ENCODE results near the gene KCNAB2.

GRCh38 chr1:6062670-6063069 lies 17.0 kb downstream of the KCNAB2 start:
- TF ChIP-seq, protein P1, sequence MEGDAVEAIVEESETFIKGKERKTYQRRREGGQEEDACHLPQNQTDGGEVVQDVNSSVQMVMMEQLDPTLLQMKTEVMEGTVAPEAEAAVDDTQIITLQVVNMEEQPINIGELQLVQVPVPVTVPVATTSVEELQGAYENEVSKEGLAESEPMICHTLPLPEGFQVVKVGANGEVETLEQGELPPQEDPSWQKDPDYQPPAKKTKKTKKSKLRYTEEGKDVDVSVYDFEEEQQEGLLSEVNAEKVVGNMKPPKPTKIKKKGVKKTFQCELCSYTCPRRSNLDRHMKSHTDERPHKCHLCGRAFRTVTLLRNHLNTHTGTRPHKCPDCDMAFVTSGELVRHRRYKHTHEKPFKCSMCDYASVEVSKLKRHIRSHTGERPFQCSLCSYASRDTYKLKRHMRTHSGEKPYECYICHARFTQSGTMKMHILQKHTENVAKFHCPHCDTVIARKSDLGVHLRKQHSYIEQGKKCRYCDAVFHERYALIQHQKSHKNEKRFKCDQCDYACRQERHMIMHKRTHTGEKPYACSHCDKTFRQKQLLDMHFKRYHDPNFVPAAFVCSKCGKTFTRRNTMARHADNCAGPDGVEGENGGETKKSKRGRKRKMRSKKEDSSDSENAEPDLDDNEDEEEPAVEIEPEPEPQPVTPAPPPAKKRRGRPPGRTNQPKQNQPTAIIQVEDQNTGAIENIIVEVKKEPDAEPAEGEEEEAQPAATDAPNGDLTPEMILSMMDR (conservative IDR thresholded peaks at IDR 0.05; ENCODE audit: low read length), result no peak
- no peak for TF ChIP-seq EZH2phosphoT487 (IDR thresholded peaks at IDR 0.05; ENCODE audit: borderline replicate concordance)
